HTR-8/SVneo (cell line): ENCODE measurements around the gene ZPBP2.

Source experiments
- DNase-seq: peaks from one replicate; pipeline ENCODE4 v3.0.0; 2011; ENCODE audit warnings: low spot score, mixed read lengths; ENCODE audit not compliant: insufficient read length
- FAIRE-seq: peaks from 2 replicates; lab custom pipeline; 2011; peaks lifted over from hg19 to GRCh38; lab: Jason Lieb, UNC

ZPBP2 gene

DNA sequence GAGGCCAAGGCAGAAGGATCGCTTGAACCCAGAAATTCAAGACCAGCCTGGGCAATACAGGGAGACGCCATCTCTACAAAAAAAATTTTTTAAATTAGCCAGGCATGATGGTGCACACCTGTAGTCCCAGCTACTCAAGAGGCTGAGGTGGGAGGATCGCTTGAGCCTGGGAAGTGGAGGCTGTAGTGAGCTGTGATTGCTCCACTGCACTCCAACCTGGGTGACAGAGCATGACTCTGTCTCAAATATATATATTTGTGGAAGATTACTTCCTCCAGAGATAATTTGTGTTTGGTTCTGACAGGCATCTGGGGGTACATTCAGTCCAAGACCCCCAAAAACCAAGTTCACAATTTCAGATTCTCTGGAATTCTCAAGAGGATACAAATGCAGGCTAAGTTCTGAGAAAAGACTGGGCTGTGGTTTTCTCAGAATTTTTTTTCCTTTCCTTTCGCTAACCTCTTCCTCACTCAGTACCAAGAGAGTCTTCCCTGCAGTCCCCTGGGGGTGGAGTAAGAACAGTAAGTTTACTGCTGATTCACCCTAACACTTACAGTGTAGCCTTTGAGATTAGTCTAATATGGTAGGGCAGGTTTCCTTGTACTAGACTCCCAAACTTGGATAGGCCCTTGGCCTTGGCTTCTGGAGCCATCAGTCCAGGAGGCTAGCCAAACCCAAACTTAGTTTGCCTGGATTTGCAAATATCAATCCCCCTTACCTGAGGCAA, 35.3 kb downstream of the ZPBP2 start:
- FAIRE-seq: no peak
- no peak for DNase-seq

DNA sequence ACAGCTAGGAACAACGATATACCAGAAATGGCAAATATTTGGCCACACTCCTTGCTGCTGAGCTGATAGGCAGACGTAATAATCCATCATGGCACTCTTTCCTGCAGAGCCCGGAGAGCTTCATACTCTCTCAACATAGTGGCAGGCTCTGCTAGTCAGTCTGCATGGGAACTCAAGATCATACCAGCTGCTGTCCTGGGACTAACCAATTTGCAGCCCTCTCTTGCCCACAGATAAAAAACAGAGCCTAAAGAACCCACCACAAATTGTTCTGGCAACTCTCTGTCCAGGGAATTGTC, 36.9 kb downstream of the ZPBP2 start:
- DNase-seq (no peak), FAIRE-seq (no peak)

DNA sequence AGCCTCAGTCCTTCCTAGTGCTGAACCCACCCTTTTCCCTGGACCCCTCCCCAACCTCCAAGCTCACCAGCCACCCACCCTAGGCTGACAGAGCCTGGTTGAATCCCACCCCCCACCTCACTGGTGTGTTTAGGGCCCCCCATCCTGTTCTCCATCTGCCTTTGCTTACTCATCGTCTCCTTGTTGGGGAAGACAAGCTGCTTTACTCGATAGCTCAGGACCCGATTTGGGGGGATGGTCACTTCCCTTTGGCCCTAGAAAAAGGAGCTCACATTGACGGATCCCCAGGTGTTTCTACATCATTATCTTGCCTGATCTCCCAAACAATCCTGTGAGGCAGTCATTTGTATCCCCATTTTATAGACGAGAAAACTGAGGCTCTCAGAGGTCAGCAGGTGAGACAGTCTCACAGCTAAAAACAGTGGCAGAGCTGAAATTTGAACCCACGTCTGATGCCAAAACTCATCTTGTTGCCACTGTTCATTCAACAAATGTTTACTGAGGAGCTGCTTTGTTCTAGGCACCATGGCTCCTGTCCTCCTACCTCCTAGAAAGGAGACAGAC, 40.9 kb downstream of the ZPBP2 start:
- no peak for DNase-seq
- no peak for FAIRE-seq

DNA sequence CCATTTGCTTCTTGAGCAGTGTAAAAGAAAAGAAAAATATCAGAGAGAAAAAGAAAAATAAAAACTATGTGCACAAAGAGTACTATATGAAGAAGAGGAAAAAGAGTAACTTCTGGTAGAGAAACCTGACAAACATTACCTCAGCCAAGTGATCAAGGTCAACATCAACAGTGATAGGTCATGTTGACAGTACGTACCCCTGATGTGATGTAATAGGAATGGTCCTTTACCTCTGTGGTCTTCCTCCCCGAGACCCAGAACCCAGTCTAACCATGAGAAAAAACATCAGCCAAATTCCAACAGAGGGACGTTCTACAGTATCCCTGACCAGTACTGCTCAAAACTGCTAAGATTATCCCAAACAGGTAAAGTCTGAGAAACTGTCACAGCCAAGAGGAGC, 46.0 kb downstream of the ZPBP2 start:
- FAIRE-seq (no peak), DNase-seq (no peak)

DNA sequence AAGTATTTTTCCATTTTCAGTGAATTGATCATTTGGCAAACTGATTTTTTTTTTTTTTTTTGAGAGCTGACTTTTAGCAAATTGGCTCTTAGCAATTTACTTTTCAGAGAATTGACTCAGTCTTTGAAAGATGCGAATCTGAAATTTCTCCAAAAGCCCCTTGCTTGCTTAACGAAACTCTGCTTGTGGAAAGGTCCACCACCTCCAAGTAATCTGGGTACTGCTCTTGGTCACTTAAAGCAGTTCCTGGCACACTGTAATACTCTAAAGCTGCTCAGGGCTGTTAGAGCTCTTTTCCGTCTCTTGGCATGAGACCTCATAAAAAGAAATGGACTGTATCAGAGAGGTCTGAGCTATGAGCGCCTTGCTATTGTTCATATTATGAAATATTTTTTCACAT, 47.6 kb downstream of the ZPBP2 start:
- FAIRE-seq (no peak), DNase-seq (no peak)

DNA sequence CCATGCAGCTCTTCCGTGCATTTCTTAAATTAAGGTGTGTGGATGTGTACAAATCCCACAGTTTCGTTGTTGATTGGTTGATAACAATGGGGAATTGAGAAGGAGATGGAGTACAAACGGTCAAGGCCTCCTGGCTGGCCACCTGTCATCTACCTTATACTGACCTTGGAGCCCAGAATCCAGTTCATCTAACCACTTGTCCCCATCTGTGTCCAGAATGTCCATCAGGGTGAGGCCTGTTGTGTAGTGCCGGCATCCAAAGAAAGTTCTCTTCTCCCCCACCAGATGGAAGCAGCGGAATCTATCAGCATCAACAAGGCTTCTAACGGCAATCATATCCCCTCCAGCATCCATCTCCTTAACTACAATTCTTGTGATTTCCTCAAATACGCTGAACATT, 48.9 kb downstream of the ZPBP2 start:
- DNase-seq: no peak
- no peak for FAIRE-seq

DNA sequence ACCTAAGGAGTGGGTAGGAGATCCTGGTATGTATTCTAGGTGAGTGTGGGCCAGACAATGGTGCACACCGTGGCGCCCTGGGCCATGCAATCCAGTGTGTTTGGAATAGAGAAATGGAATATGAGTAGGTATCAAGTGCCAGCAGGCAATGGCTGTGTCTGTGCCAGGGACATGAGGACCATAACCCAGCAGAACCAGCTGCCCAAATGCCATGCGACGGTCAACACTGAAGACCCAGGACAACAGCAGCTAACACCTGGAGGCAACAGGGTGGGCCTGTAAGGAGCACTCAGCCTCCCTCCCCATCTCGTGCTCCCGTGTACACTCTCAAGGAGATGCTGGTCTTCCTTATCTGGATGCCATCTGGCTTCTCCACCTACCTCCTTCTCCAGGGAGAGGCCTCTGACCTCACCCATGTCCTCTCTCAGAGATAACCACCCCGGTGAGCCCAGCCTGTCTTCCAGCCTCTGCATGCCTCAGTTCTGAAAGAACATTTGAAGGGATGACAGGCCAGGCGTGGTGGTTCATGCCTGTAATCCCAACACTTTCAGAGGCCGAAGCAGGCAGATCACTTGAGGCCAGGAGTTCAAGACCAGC, 51.2 kb downstream of the ZPBP2 start:
- FAIRE-seq: peak; percentile 51

DNA sequence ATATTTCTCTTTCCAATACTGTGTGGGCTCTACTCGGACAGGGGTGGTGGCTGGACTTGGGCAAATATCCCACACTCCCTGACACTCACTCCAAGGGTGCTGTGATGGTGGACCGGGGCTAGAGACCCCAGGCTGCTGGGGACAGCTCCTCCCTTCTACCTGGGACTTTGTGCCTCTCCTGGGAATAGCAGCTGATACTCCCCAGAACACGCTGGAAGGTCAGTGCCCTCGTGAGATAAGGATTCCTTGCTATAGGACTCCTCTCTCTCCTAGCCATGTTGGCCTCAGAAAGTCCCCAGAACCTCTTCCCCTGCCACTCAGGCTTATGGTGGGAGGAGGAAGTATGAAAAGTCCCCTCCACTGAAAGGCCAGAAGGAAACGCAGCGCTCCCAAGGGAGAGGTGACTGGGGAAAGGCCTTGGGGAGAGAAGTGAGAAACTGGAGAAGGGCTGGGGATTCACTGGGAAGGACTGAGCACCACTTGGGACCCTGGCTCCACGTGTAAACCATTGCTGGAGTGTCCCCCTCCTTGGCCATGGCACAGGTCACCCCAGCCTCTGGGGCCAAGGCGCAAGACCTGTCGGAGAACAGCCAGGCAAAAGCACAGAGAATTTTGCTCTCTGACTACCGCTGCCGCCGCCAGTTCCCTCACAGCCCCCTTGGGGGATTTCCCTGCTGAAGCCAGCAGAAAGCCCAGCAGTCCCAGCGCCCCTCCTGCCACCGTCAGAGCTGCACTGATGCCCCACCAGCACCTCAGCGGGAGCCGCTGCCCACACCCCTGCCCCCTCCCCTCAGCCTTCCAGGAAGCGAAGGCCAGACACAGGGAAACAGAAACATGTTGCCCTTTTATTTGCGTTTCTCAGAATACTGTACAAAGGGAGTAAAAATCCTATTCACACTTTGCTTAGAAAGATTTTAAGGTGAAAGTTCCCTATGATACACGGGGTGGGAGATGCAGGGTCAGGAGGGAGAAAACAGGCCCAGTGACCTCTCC, 52.5 kb downstream of the ZPBP2 start:
- DNase-seq (no peak), FAIRE-seq (peak; percentile 16)

More for the DNA sequence above, 51.2 kb downstream of the ZPBP2 start:
- DNase-seq: no peak

DNA sequence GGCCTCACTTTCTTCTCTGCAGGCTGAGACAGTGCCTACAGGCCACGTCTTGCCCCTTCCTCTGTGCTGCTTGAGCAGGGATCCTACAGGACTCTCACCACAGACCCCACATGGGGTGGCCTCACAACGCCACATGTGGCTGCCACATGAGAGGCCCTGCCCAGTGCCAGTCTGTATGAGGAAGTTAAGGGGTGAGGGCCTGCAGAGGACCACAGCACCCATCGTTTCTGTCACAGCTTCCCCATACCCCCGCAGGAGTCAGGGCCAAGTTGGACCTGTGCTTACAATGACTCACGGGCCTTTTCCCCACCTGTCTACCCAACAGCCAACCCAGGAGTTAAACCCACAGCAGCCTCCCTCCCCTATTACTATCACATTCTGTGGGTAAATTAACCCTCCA, 53.3 kb downstream of the ZPBP2 start:
- DNase-seq (no peak), FAIRE-seq (no peak)

DNA sequence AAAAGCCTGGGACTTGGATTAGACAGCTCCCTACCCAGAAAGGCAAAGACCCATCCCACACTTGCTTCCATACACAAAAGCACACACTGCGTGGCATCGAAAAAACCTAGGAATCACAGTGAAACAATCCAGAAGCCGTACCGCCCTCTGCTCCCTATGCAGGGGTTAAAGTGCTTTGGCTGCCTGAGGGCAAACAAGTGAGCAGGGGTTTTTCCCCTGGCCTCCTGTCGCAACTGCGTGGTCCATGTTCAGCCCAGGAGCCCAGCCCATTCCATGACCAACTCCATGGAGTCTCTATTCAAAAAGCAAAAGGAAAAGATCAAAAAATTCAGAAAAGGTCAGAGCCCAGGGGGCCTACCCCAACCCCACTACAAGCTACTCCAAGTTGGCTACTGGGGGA, 54.0 kb downstream of the ZPBP2 start:
- DNase-seq: no peak
- no peak for FAIRE-seq

DNA sequence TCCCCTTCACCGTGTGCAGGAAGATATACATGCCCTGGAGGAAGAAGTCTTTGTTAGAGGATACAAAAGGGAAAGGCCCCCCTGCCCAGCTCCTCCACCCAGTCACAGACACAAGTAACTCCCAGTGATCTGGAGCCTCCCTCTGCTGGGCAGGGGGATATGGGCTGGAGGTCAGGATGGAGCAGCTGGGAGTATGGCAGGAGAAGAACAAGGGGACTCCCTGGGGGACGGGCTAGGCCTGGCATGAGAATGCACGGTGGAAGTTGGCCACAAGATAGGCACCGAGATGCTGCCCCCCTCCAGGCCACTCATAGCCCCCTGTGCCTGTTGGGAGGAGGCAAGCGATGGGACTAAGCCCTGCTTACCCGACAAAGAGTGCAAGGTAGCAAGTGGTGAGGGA, 55.2 kb downstream of the ZPBP2 start:
- no peak for DNase-seq
- peak; percentile 57 for FAIRE-seq

DNA sequence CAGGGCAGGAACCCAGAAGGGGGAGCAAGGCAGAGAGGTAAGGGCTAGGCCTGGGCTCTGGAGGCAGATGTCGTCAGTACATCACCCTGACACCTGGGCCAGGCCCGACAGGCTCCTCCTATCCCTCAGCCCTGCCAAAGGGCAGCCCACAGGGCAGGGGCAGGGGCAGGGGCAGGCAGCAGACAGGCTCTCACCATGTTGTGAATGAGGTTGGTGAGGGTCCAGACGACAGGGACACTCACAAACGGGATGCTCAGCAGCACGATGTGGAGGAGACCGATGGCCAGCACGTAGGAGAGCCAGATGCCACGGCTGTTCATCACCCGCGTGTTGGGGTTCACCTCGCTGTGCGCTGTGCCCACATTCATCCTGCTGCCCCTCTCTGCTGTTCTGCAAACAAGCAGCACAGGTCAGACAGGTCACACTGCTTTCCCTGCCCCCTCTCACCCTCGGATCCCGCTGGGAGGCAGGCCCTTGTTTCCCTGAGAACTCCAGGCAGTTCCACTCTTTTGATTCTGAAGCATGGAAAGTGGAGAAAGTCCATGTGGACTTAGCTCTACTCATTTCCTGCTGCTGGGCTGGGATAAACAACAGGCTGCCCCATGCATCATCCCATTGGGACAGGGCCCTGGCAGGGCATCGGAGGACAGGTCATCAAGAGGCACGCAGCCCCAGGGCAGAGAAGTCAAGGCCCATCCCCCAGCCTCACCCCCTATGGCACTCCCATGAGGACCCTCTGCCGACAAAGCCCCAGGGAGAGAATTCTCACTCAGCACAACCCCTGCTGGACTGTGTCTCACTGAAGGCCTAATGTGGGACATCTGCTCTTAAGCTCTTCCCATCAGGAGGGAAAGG, 56.1 kb downstream of the ZPBP2 start:
- DNase-seq: no peak
- FAIRE-seq: peak; percentile 69

DNA sequence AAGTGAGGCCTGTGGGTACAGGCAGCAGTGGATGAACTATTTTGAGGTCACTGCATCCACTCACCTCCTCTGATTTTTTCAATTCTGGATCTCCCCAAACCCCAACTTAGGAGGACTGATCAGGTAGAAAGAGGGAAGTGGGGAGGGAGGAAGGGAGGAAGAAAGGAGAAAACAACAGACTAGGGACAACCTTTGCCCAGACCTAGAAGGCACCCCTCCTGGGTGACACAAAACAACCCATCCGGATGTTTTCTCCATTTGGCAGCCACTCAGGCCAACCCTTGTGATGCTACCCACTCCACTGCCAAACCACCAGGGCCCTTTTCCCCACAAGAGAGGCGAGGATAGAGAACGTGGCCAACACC, 56.7 kb downstream of the ZPBP2 start:
- no peak for DNase-seq
- FAIRE-seq: no peak

DNA sequence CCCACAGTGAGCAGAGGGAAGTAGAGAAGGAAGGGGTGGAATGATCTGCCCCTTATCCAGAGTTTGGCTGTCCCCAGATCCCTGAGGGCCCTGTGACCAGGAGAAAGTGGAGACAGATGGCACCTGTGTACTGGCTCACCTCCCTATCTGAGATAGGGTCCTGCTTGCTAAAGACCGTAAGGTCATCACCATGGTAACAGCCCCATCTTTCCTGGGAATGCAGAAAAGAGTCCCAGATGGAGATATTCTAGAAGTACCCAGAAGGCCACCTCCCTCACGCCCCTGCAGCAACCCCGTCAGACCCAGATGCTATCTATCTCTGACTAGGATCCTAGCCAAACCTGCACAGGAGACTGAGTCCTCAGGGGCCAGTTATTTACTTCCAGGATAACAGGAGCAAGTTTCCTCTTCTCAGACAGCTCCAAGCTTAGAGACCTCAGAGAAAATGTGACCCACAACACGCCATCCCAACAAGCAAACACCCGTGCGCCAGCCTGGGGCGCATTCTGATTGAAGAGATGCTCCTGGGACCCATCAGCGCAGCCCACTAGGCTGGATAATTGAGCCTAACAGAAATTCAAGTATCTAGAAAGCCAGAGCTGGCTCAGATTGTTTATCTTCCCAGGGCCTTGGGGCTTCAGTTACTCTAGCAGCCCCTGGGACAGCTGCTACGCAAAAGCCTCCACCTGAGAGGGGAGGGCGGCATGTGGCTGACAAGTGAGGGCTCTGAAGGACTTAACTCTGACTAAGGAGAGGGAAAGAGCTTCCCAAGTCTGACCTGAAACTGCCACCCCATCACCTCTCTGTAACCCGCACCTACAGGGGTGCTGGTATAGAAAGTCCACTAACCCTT, 57.5 kb downstream of the ZPBP2 start:
- FAIRE-seq (no peak), DNase-seq (no peak)

DNA sequence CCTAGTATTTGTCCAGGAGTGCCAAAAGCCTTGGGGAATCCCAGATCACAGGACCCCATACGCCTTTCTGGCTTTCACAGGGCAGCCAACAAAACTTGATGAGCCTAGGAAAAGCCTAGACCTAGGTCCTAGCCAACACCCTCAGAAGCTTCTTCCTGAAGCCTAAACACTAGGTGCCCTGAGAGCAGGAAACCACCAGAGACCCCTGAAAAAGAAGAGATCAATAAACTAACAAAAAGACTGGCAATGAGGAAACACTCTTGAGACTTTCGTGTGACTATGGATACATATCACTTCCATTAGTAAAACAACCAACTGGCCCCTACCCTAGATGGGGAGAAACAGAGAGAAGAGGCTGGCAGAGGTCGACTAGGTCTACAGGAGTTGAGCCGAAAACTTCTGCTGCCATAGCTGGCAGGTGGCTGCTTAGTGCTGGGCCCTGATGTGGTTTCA, 58.2 kb downstream of the ZPBP2 start:
- no peak for FAIRE-seq
- DNase-seq: no peak

DNA sequence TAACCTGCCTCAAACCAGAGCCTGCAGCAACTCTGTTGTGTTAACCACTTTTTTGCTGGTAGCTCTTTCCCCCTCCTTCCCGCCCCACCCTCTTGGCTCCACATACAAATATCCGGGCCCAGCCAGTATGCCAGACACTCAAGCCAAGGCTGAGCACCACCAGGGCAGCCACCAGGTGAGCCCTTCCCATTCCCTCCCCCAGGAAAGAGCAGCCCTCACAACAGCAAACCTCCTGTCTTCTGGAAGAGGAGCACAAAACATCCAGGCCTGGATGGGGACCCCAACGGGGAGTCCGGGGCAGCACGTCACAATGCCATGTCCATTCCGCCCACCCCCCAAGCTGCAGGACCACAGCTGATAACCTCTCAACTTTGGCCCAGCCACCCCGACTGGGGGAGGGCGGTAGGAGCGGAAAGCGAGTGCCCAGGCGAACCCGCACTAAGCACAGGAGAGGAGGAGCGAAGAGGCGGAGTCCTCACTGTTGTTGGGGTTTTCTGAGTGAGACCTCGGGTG, 58.6 kb downstream of the ZPBP2 start:
- DNase-seq: no peak
- peak; percentile 62 for FAIRE-seq
